Measurements from ENCODE around the gene DHRSX. TPM values are rescaled to one million over a fixed set of nuclear protein-coding genes. Genes with fewer than 3 reads are reported as not detected.

The DHRSX gene
- total and polyA plus RNA-seq, 2 donors from 2014 or later = 26.4 to 30.0 TPM

GRCh38 chrX:2500091-2500802 lies 529 bp downstream of the DHRSX start:
- H3K9ac ChIP-seq (ENCODE audit: low read length in 3 of 3) = peak overlapping the region; percentile 60 to 80 (median 65)
- H3K27ac ChIP-seq (ENCODE audit: low read depth in 2 of 2, low read length in 2 of 2) = peak overlapping the region; percentile 93
- no peak for TF ChIP-seq CTCF (IDR thresholded peaks at IDR 0.05; ENCODE audit: borderline replicate concordance, extremely low read depth, insufficient read depth)
- DNase-seq (peak; percentile 34 to 84 (median 69)), FAIRE-seq (no peak)
- peak overlapping the region; percentile 72 to 75 (median 74) for H3K4me3 ChIP-seq (ENCODE audit: low read length in 3 of 3)
- no peaks in the 10 kb centered on the region for H3K27me3 ChIP-seq (ENCODE audit: control insufficient read depth, insufficient read depth, low read length)
- peaks cover 0 to 9% (median 0%) of the 10 kb centered on the region in 3 donors for H3K4me1 ChIP-seq (ENCODE audit: control insufficient read depth in 2 of 3, insufficient read depth in 2 of 3, low read depth in 1 of 3, low read length in 3 of 3)
- intact Hi-C loops (cut with DNase I) = no loop called here
- no peaks in the 10 kb centered on the region for H3K9me3 ChIP-seq (ENCODE audit: control insufficient read depth in 2 of 3, insufficient read depth in 1 of 3, low read length in 3 of 3)
- H3K36me3 ChIP-seq (ENCODE audit: control insufficient read depth in 2 of 3, insufficient read depth in 3 of 3, low read length in 3 of 3) = peaks cover 0 to 5% (median 2%) of the 10 kb centered on the region in 3 donors

GRCh38 chrX:2499507-2499906 lies 1.3 kb downstream of the DHRSX start:
- Histone ChIP-seq H3K36me3 (ENCODE audit: control insufficient read depth in 2 of 3, insufficient read depth in 3 of 3, low read length in 3 of 3) (peaks cover 0 to 5% (median 2%) of the 10 kb centered on the region in 3 donors), H3K9ac (ENCODE audit: low read length in 3 of 3) (peak overlapping the region in 2 of 3 donors; percentile 60 to 80), H3K4me1 (ENCODE audit: control insufficient read depth in 2 of 3, insufficient read depth in 2 of 3, low read depth in 1 of 3, low read length in 3 of 3) (peaks cover 0 to 9% (median 0%) of the 10 kb centered on the region in 3 donors), H3K27ac (ENCODE audit: low read depth in 2 of 2, low read length in 2 of 2) (peak overlapping the region; percentile 87 to 93), H3K4me3 (ENCODE audit: low read length in 3 of 3) (peak overlapping the region; percentile 72 to 75 (median 74)), H3K9me3 (ENCODE audit: control insufficient read depth in 2 of 3, insufficient read depth in 1 of 3, low read length in 3 of 3) (no peaks in the 10 kb centered on the region), H3K27me3 (ENCODE audit: control insufficient read depth, insufficient read depth, low read length) (no peaks in the 10 kb centered on the region)
- intact Hi-C loops (cut with DNase I) = no loop called here
- TF ChIP-seq CTCF (IDR thresholded peaks at IDR 0.05; ENCODE audit: borderline replicate concordance, extremely low read depth, insufficient read depth) = no peak
- DNase-seq (no peak), FAIRE-seq (no peak)

- Histone ChIP-seq H3K9ac (ENCODE audit: low read length in 3 of 3) (peak overlapping the region in 2 of 3 donors; percentile 17 to 80), H3K27ac (ENCODE audit: low read depth in 2 of 2, low read length in 2 of 2) (peak overlapping the region; percentile 87 to 93), H3K27me3 (ENCODE audit: control insufficient read depth, insufficient read depth, low read length) (no peaks in the 10 kb centered on the region), H3K4me1 (ENCODE audit: control insufficient read depth in 2 of 3, insufficient read depth in 2 of 3, low read depth in 1 of 3, low read length in 3 of 3) (peaks cover 0 to 9% (median 0%) of the 10 kb centered on the region in 3 donors), H3K9me3 (ENCODE audit: control insufficient read depth in 2 of 3, insufficient read depth in 1 of 3, low read length in 3 of 3) (no peaks in the 10 kb centered on the region), H3K4me3 (ENCODE audit: low read length in 3 of 3) (peak overlapping the region; percentile 2 to 75 (median 72)), H3K36me3 (ENCODE audit: control insufficient read depth in 2 of 3, insufficient read depth in 3 of 3, low read length in 3 of 3) (peaks cover 0 to 5% (median 2%) of the 10 kb centered on the region in 3 donors)
- FAIRE-seq (no peak), DNase-seq (peak in 4 of 5 donors; percentile 38 to 75 (median 68))
- intact Hi-C loops (cut with DNase I) = no loop called here
- no peak for TF ChIP-seq CTCF (IDR thresholded peaks at IDR 0.05; ENCODE audit: borderline replicate concordance, extremely low read depth, insufficient read depth)
Observed at GRCh38 chrX:2498781-2499302, 1.9 kb downstream of the DHRSX start.
